IMR-90 (cell line): Measurements from ENCODE around the gene OAF.

Experiments used
- FOS ChIP-seq: fragments of 150-350 bp; IDR thresholded peaks from 2 replicates; pipeline ENCODE4 v1.6.1; 2016; ENCODE audit warnings: low read depth, low read length
- MAFK ChIP-seq: IDR thresholded peaks from 2 replicates; pipeline ENCODE4 v1.6.1; 2012; ENCODE audit warnings: low read depth, low read length, improper control_type of control experiment
- MXI1 ChIP-seq: IDR thresholded peaks from 2 replicates; pipeline ENCODE4 v1.6.1; 2012; ENCODE audit warnings: low read depth, mild to moderate bottlenecking, low read length, moderate library complexity, borderline replicate concordance
- POLR2A ChIP-seq: IDR thresholded peaks from 2 replicates; pipeline ENCODE4 v1.6.1; 2012; ENCODE audit warnings: mild to moderate bottlenecking, low read depth, low read length

- TF ChIP-seq FOS, result no peak
- no peak for TF ChIP-seq MAFK
- TF ChIP-seq MXI1, result no peak
- TF ChIP-seq POLR2A, result no peak
Observed at GRCh38 chr11:120181376-120181975, 29.4 kb upstream of the OAF start.
